BJ (cell line): ENCODE data around the gene AKT2. TPM values are rescaled to one million over a fixed set of nuclear protein-coding genes. Genes with fewer than 3 reads are reported as not detected.
"Not testable (repeated sequence)": the region's sequence is repeated elsewhere in the genome, so short reads cannot be mapped to it uniquely, and the experiment has no call there.

Experiments used
- CTCF ChIA-PET: fragments of 350-600 bp; formaldehyde crosslinking; extraction: SDS; loops from one replicate; lab custom pipeline; 2021; ENCODE audit warnings: antibody characterized with exemption, inconsistent platforms; lab: Yijun Ruan, JAX
- POLR2A ChIA-PET: fragments of 300-600 bp; sonication (Branson Sonifier 250); formaldehyde crosslinking; extraction: SDS; loops from one replicate; lab custom pipeline; 2021; ENCODE audit warnings: antibody characterized with exemption; lab: Charles Lee
- DNase-seq: peaks from one replicate; pipeline ENCODE4 v3.0.0-alpha.2; 2011; ENCODE audit warnings: low read depth
- H3K27me3 ChIP-seq: 2 replicates; pipeline ENCODE4 v1.6.0; 2011; ENCODE audit warnings: low read length; ENCODE audit not compliant: control insufficient read depth, insufficient read depth
- H3K36me3 ChIP-seq: 2 replicates; pipeline ENCODE4 v1.5.1; 2011; ENCODE audit warnings: low read length; ENCODE audit not compliant: control insufficient read depth, insufficient read depth
- H3K4me3 ChIP-seq: 2 replicates; pipeline ENCODE4 v1.5.1; 2011; ENCODE audit warnings: low read depth, mild to moderate bottlenecking, control low read depth, low read length
- polyA plus RNA-seq: library from polyadenylated mRNA; depleted of rRNA; stranded (reverse); fragments of >200 nt; gene quantifications from 2 replicates; pipeline ENCODE4 v1.2.3, GENCODE V29; 2011
- TF ChIP-seq, protein P1 (sequence below): IDR thresholded peaks from 2 replicates; pipeline ENCODE4 v1.5.1; 2011; ENCODE audit warnings: low read depth, mild to moderate bottlenecking, control low read depth, inconsistent platforms, low read length, moderate library complexity; ENCODE audit not compliant: insufficient read depth

The AKT2 gene
- polyA plus RNA-seq, 1 experiment, result 162 TPM

DNA sequence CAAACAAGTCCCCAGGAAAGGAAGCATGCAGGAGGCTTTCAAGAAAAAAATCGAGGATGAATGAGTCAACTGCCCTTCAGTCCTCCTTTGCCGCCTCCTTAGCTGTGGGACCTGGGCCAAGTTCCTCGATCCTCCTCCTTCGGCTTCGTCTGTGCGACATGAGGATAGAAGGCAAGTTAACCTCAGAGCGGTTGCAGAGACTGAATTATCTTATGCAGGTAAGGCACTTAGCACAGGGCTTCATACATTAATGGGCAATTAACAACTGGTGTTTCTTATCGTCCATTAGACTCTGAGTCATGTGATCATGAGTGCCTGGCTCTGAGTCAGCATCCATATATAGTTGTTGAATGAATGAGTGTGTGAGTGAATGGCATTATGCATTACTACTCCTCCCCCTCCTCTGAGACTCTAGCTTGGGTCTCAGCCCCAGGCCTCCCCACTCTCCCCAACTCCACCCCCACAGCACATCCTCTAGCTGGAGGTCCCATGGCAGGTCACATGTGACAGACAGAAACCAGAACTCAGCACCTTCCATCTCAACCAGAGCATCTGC lies 65.3 kb downstream of the AKT2 start:
- POLR2A ChIA-PET, result no interaction called here
- TF ChIP-seq, protein P1, sequence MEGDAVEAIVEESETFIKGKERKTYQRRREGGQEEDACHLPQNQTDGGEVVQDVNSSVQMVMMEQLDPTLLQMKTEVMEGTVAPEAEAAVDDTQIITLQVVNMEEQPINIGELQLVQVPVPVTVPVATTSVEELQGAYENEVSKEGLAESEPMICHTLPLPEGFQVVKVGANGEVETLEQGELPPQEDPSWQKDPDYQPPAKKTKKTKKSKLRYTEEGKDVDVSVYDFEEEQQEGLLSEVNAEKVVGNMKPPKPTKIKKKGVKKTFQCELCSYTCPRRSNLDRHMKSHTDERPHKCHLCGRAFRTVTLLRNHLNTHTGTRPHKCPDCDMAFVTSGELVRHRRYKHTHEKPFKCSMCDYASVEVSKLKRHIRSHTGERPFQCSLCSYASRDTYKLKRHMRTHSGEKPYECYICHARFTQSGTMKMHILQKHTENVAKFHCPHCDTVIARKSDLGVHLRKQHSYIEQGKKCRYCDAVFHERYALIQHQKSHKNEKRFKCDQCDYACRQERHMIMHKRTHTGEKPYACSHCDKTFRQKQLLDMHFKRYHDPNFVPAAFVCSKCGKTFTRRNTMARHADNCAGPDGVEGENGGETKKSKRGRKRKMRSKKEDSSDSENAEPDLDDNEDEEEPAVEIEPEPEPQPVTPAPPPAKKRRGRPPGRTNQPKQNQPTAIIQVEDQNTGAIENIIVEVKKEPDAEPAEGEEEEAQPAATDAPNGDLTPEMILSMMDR, result no peak
- H3K27me3 ChIP-seq, result peaks cover 14% of the 10 kb centered on the region
- CTCF ChIA-PET, result interaction anchor here (0.7 to 4.6 kb wide), 3 partner anchors 75 to 83 kb away, joined by 3 to 27 read pairs (median 3); no protein-coding TSS in a partner anchor
- H3K4me3 ChIP-seq, result no peak overlapping the region
- H3K36me3 ChIP-seq, result no peaks in the 10 kb centered on the region
- DNase-seq, result no peak

GRCh38 chr19:40219029-40219428 lies 66.1 kb downstream of the AKT2 start:
- DNase-seq, H3K36me3 ChIP-seq, POLR2A ChIA-PET, H3K4me3 ChIP-seq: not testable (repeated sequence)
- peaks cover 14% of the 10 kb centered on the region for H3K27me3 ChIP-seq
- CTCF ChIA-PET, result interaction anchor here (0.7 to 4.6 kb wide), 6 partner anchors 23 to 82 kb away, joined by 3 to 27 read pairs (median 4); no protein-coding TSS in a partner anchor

DNA sequence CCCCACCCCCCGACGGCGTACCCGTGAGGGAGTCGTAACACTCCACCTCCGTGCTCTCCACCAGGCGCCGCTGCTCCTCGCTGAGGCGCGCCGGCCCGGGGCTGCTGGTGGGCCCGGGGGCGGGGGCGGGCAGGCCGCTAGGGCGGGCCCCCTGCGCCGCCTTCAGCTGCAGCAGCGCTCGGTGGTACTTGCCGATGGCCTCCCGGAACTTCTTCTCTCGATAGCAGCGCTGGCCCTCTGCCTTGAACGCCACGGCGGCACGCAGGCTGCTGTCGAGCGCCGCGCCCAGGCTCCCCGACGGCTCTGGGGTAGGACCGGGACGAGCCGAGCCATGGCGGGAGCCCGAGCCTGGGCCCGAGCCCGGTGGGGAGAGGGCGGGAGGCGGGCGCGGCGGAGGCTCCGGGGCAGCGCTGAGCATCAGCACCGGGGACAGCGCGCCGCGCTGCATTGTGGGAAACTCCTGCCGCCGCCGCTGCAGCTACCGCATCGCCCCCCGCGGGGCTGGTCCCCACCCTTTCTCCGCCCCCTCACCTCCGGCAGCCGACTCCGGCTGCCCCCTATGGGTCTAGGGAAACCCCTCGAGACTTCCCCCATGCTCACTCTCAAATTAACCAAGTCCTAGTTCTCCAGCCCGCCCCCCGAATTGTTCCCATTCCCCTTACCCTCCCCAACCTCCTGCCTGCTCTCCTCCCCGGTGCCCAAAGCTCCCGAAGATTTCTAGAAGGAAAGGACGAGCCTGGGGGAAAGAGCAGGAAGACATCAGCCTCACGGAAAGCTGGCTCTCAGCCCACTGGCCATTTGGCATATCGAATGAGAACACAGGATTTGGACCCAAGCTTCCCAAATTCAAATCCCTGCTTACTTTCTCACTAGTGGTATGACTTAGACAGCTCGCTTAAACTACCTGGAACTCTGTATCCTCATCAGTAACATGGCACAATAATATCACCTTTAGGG lies 66.9 kb downstream of the AKT2 start, which contains the start of gene TTC9B:
Gene TTC9B (minus strand): TSS at position 451 of the 957 bp plus-strand sequence. CDS start 3 bp downstream, at position 448.
- H3K4me3 ChIP-seq, result no peak within 1 kb of the TSS
- TF ChIP-seq, protein P1, result no peak; the same call in 1 of the 2 replicates
- H3K36me3 ChIP-seq, result no peaks in the 10 kb centered on the region; the same call in 1 of the 2 replicates
- DNase-seq, result no peak
- ChIA-PET CTCF (interaction anchor here (0.7 to 4.6 kb wide), 5 partner anchors 10 to 78 kb away, joined by 3 to 27 read pairs (median 4); no protein-coding TSS in a partner anchor), POLR2A (no interaction called here)
- peaks cover 14% of the 10 kb centered on the region for H3K27me3 ChIP-seq

DNA sequence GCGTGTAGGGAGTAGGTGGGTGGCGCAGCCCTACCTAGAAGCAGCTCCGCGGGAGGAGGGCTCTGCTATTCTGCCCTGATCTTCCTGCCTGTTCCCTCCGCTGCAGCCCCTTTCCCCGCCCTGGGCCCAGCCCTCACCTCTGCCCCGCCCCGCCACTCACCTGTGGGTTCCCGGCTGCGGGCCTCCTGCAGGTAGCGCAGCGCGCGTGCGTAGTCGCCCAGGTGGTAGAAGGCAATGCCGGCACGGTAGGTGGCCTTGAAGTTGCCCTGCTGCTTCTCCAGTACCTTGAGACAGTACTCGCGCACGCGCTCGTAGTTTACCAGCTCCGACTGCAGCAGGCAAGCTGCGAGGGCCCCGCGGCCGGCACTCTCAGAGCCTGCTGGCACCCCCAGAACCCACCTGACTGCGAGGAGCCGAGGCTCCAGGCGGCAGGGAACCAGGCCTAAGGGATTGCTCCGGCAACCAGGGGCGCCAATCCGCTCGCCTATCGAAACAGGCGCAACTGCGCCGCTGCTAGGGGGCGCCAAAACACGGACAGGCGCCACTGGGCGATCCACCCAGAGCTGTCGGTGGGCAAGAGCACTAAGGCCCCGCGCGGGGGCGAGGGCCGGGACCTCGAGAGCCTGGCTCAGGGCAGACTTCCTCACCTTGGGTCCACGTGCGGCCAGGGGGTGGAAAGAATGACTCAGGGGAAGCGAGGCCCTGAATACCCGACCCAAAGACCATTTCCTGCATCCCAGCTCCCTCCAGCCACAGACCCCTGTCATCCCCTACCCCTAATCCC lies 67.9 kb downstream of the AKT2 start:
- ChIA-PET POLR2A (no interaction called here), CTCF (interaction anchor here (0.7 to 4.6 kb wide), 4 partner anchors 9 to 77 kb away, joined by 3 to 27 read pairs (median 4); no protein-coding TSS in a partner anchor)
- H3K27me3 ChIP-seq, result peaks cover 14% of the 10 kb centered on the region
- no peaks in the 10 kb centered on the region; the same call in 1 of the 2 replicates for H3K36me3 ChIP-seq
- H3K4me3 ChIP-seq, result no peak overlapping the region
- TF ChIP-seq, protein P1, result peak; percentile 34
- DNase-seq, result no peak

GRCh38 chr19:40216777-40217026 lies 68.4 kb downstream of the AKT2 start:
- CTCF ChIA-PET, result interaction anchor here (0.7 to 4.6 kb wide), 2 partner anchors 11 to 76 kb away, joined by 3 to 27 read pairs; no protein-coding TSS in a partner anchor
- Histone ChIP-seq H3K36me3 (no peaks in the 10 kb centered on the region; the same call in 1 of the 2 replicates), H3K4me3 (no peak overlapping the region), H3K27me3 (peaks cover 14% of the 10 kb centered on the region)
- TF ChIP-seq, protein P1, result no peak
- POLR2A ChIA-PET, result no interaction called here
- DNase-seq, result no peak
